Smooth muscle cell of the brain vasculature (primary cell): ENCODE data around the gene SMDT1.
A peak's percentile ranks its signal among the peaks of the same experiment; 100 is the strongest.
"Not testable (repeated sequence)": the region's sequence is repeated elsewhere in the genome, so short reads cannot be mapped to it uniquely, and the experiment has no call there.

Source experiments
- DNase-seq: peaks from one replicate; pipeline ENCODE4 v3.0.0-alpha.2; 2012; ENCODE audit warnings: low read depth, low spot score

Gene SMDT1

GRCh38 chr22:42070517-42071422 lies 8.7 kb upstream of the SMDT1 start, which contains the start of gene NAGA:
TSS of gene NAGA (minus strand) at chr22:42070812. CDS start at chr22:42070297, 515 bp downstream.
- peak; percentile 93 for DNase-seq

GRCh38 chr22:42071508-42071907 lies 8.0 kb upstream of the SMDT1 start:
- not testable (repeated sequence) for DNase-seq

GRCh38 chr22:42072606-42073330 lies 6.7 kb upstream of the SMDT1 start:
- no peak for DNase-seq

- DNase-seq: no peak
These were observed 5.9 kb upstream of the SMDT1 start for GRCh38 chr22:42073621-42074041.

GRCh38 chr22:42074132-42074811 lies 5.2 kb upstream of the SMDT1 start, which contains the start of gene PHETA2:
TSS of gene PHETA2 (plus strand) at chr22:42074248. CDS start at chr22:42077294, 3,046 bp downstream.
- DNase-seq: no peak

- no peak for DNase-seq
These were observed 4.4 kb upstream of the SMDT1 start for GRCh38 chr22:42074846-42075676.

- DNase-seq: no peak
These were observed 2.6 kb upstream of the SMDT1 start for GRCh38 chr22:42076764-42077485.

- no peak for DNase-seq
These were observed 1.9 kb upstream of the SMDT1 start for GRCh38 chr22:42077486-42078125.

- no peak for DNase-seq
These were observed 806 bp upstream of the SMDT1 start for GRCh38 chr22:42078469-42079318.

GRCh38 chr22:42080287-42080686 lies 787 bp downstream of the SMDT1 start:
- DNase-seq: no peak

GRCh38 chr22:42083119-42083518 lies 3.6 kb downstream of the SMDT1 start:
- no peak for DNase-seq

GRCh38 chr22:42084874-42085273 lies 5.4 kb downstream of the SMDT1 start:
- no peak for DNase-seq

- no peak for DNase-seq
These were observed 6.6 kb downstream of the SMDT1 start for GRCh38 chr22:42086051-42086450.

GRCh38 chr22:42090596-42091454 lies 11.3 kb downstream of the SMDT1 start, which contains the start of gene NDUFA6:
TSS of gene NDUFA6 (minus strand) at chr22:42090772. CDS start at chr22:42090744, 28 bp downstream.
- DNase-seq: peak; percentile 95

- DNase-seq: no peak
These were observed 11.9 kb downstream of the SMDT1 start for GRCh38 chr22:42091455-42091782.

- no peak for DNase-seq
These were observed 21.7 kb downstream of the SMDT1 start for GRCh38 chr22:42101199-42101598.

- not testable (repeated sequence) for DNase-seq
These were observed 24.9 kb downstream of the SMDT1 start for GRCh38 chr22:42104332-42104860.

GRCh38 chr22:42108848-42109247 lies 29.3 kb downstream of the SMDT1 start:
- no peak for DNase-seq
